Keratinocyte (primary cell): Measurements from ENCODE around the gene CPA3. TPM values are rescaled to one million over a fixed set of nuclear protein-coding genes. Genes with fewer than 3 reads are reported as not detected.

ENCODE experiments used
- DNase-seq: peaks from one replicate; pipeline ENCODE4 v3.0.0-alpha.2; 2011; ENCODE audit warnings: low read depth, missing footprints, low spot score
- FAIRE-seq: peaks from 2 replicates; lab custom pipeline; 2011; peaks lifted over from hg19 to GRCh38; lab: Jason Lieb, UNC
- H2AFZ ChIP-seq: 2 replicates; pipeline ENCODE4 v1.6.0; 2012; ENCODE audit warnings: low read length, control low read depth, inconsistent platforms; ENCODE audit not compliant: control insufficient read depth
- H3K27ac ChIP-seq: 2 replicates; pipeline ENCODE4 v1.5.1; 2011; ENCODE audit warnings: low read length; ENCODE audit not compliant: control insufficient read depth, insufficient read depth
- H3K27me3 ChIP-seq: 3 replicates; pipeline ENCODE4 v1.6.0; 2011; ENCODE audit warnings: low read length; ENCODE audit not compliant: control insufficient read depth, insufficient read depth; ENCODE audit errors: extremely low read depth
- H3K36me3 ChIP-seq, 2 experiments: 2 replicates in 1 of 2; 3 replicates in 1 of 2; pipeline ENCODE4 v1.5.1; 2011; ENCODE audit warnings: low read length in 2 of 2, mild to moderate bottlenecking in 1 of 2; ENCODE audit not compliant: control insufficient read depth in 2 of 2, insufficient read depth in 2 of 2; ENCODE audit errors: extremely low read depth in 1 of 2
- H3K4me1 ChIP-seq: 3 replicates; pipeline ENCODE4 v1.5.1; 2011; ENCODE audit warnings: low read length; ENCODE audit not compliant: control insufficient read depth, insufficient read depth; ENCODE audit errors: extremely low read depth
- H3K4me2 ChIP-seq: 3 replicates; pipeline ENCODE4 v1.6.0; 2011; ENCODE audit warnings: low read depth, low read length; ENCODE audit not compliant: control insufficient read depth, insufficient read depth; ENCODE audit errors: extremely low read depth
- H3K4me3 ChIP-seq, 3 experiments: fragments of 200-600 bp in 1 of 3; sonication (generic) in 1 of 3; 2 replicates in 2 of 3; 3 replicates in 1 of 3; pipeline ENCODE4 v1.5.1; 2011 to 2016; ENCODE audit warnings: low read length in 3 of 3, mild to moderate bottlenecking in 3 of 3, control low read depth in 2 of 3, inconsistent platforms in 1 of 3, low read depth in 1 of 3, mixed read lengths in 1 of 3, mixed run types in 1 of 3, moderate library complexity in 1 of 3; ENCODE audit not compliant: control insufficient read depth in 2 of 3, insufficient read depth in 2 of 3; ENCODE audit errors: extremely low read depth in 1 of 3
- H3K79me2 ChIP-seq: 2 replicates; pipeline ENCODE4 v1.6.0; 2012; ENCODE audit warnings: low read length; ENCODE audit not compliant: control insufficient read depth, insufficient read depth
- H3K9ac ChIP-seq: 3 replicates; pipeline ENCODE4 v1.6.0; 2011; ENCODE audit warnings: low read length; ENCODE audit not compliant: control insufficient read depth, insufficient read depth; ENCODE audit errors: extremely low read depth
- H3K9me1 ChIP-seq: 3 replicates; pipeline ENCODE4 v1.6.0; 2011; ENCODE audit warnings: low read length; ENCODE audit not compliant: control insufficient read depth, insufficient read depth; ENCODE audit errors: extremely low read depth
- H3K9me3 ChIP-seq: 2 replicates; pipeline ENCODE4 v1.5.1; 2012; ENCODE audit warnings: low read depth, low read length; ENCODE audit not compliant: control insufficient read depth
- H4K20me1 ChIP-seq: 3 replicates; pipeline ENCODE4 v1.6.0; 2011; ENCODE audit warnings: low read length; ENCODE audit not compliant: control insufficient read depth, insufficient read depth; ENCODE audit errors: extremely low read depth
- EZH2 ChIP-seq: IDR thresholded peaks from one replicate; pipeline ENCODE4 v1.6.1; 2012; ENCODE audit warnings: inconsistent platforms, mild to moderate bottlenecking, low read length, moderate library complexity
- dilution Hi-C: fragments of 300-500 bp; cut with MboI; formaldehyde crosslinking; loops from one replicate; pipeline ENCODE4 v1.7.0; 2020; ENCODE audit warnings: low sequenced_read_pairs; ENCODE audit not compliant: extremely low pct_ligation_motif_present
- polyA plus RNA-seq, 5 experiments: library from polyadenylated mRNA; depleted of rRNA in 3 of 5; stranded (reverse) in 3 of 5; stranded (forward) in 1 of 5; unstranded in 1 of 5; fragments of >200 nt; gene quantifications; 1 replicate in 1 of 5; 2 replicates in 3 of 5; 3 replicates in 1 of 5; pipeline versions ENCODE4 v1.2.1 to v1.2.3, GENCODE V29; 2011 to 2012; ENCODE audit warnings: missing spikeins in 2 of 5, low read depth in 1 of 5, low replicate concordance in 1 of 5
- TF ChIP-seq, protein P1 (sequence below), 3 experiments: IDR thresholded peaks in 1 of 3; conservative IDR thresholded peaks in 1 of 3; optimal IDR thresholded peaks in 1 of 3; 2 replicates in 2 of 3; 3 replicates in 1 of 3; pipeline versions ENCODE3 to v1.5.1; 2011; ENCODE audit warnings: low read length in 3 of 3, mild to moderate bottlenecking in 3 of 3, moderate library complexity in 2 of 3, control low read depth in 1 of 3, inconsistent platforms in 1 of 3; ENCODE audit not compliant: insufficient read depth in 2 of 3; ENCODE audit errors: extremely low read depth in 1 of 3

CPA3 gene
- polyA plus RNA-seq, 1 donor (not counting 4 experiments of a cell fraction or from before 2014, with no cell fraction given), result not detected

DNA sequence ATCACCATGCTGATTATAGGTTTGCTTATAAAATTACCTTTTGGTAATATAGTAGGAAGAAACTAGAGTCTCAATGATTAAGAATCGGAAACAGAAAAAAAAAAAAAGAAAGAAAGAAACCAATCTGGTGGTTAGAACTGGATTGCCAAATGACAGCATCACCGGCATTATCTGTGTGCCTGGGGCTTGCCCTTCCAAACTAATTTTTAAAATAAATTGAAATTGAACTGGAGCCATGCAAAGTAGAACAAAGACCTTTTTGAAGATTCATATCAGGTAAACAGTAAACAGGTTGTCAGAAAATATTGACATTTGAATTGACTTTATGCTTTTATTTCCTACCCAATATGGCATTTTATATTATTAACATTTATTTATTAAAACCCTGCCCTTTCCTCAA, 48.7 kb upstream of the CPA3 start:
- Histone ChIP-seq H2AFZ (no peak overlapping the region), H3K4me1 (no peaks in the 10 kb centered on the region), H3K27ac (no peak overlapping the region), H3K79me2 (no peaks in the 10 kb centered on the region), H4K20me1 (no peaks in the 10 kb centered on the region), H3K27me3 (no peaks in the 10 kb centered on the region), H3K4me3 (no peak overlapping the region), H3K9ac (no peak overlapping the region), H3K4me2 (no peak overlapping the region), H3K36me3 (no peaks in the 10 kb centered on the region), H3K9me3 (no peaks in the 10 kb centered on the region), H3K9me1 (no peaks in the 10 kb centered on the region)
- TF ChIP-seq EZH2, result no peak
- TF ChIP-seq, protein P1, sequence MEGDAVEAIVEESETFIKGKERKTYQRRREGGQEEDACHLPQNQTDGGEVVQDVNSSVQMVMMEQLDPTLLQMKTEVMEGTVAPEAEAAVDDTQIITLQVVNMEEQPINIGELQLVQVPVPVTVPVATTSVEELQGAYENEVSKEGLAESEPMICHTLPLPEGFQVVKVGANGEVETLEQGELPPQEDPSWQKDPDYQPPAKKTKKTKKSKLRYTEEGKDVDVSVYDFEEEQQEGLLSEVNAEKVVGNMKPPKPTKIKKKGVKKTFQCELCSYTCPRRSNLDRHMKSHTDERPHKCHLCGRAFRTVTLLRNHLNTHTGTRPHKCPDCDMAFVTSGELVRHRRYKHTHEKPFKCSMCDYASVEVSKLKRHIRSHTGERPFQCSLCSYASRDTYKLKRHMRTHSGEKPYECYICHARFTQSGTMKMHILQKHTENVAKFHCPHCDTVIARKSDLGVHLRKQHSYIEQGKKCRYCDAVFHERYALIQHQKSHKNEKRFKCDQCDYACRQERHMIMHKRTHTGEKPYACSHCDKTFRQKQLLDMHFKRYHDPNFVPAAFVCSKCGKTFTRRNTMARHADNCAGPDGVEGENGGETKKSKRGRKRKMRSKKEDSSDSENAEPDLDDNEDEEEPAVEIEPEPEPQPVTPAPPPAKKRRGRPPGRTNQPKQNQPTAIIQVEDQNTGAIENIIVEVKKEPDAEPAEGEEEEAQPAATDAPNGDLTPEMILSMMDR (optimal IDR thresholded peaks at IDR 0.05 in 1 of 3, IDR thresholded peaks at IDR 0.05 in 1 of 3, conservative IDR thresholded peaks at IDR 0.05 in 1 of 3; ENCODE audit: extremely low read depth in 1 of 3, insufficient read depth in 2 of 3, low read length in 3 of 3), result no peak
- FAIRE-seq (no peak), DNase-seq (no peak)
- dilution Hi-C loops, result no loop called here

DNA sequence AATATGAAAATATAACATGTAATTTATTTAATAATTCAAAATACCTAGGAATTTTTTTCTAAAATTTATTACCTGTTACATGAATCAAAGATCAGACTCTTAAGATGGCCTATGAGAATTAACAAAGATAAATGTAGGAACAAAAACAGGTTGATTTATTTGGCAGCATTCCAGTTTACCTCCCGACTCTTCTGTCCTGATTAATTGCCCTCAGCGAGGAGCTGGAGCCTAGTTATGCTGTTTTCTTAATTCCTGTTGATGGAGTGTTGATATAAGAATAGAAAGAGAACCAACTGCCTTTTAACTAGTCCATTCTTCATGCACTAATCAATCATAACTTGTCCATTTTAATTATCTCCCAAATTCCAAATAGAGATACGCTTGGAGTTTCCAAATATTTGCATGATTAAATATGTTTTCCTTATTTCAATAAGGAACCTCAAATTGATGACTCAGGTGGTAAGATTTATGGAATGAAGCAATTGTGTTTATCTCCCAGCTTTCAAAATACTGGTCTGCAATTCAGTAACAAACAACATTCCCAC, 48.0 kb upstream of the CPA3 start:
- H3K27me3 ChIP-seq, result no peaks in the 10 kb centered on the region
- H4K20me1 ChIP-seq, result no peaks in the 10 kb centered on the region
- no peak overlapping the region for H3K9ac ChIP-seq
- H3K79me2 ChIP-seq, result no peaks in the 10 kb centered on the region
- no peaks in the 10 kb centered on the region for H3K9me1 ChIP-seq
- no peak overlapping the region for H2AFZ ChIP-seq
- no peaks in the 10 kb centered on the region for H3K9me3 ChIP-seq
- H3K4me3 ChIP-seq, result no peak overlapping the region
- dilution Hi-C loops, result no loop called here
- H3K4me2 ChIP-seq, result no peak overlapping the region
- TF ChIP-seq EZH2, result no peak
- TF ChIP-seq, protein P1 (optimal IDR thresholded peaks at IDR 0.05 in 1 of 3, IDR thresholded peaks at IDR 0.05 in 1 of 3, conservative IDR thresholded peaks at IDR 0.05 in 1 of 3; ENCODE audit: extremely low read depth in 1 of 3, insufficient read depth in 2 of 3, low read length in 3 of 3), result no peak
- no peak for DNase-seq
- H3K4me1 ChIP-seq, result no peaks in the 10 kb centered on the region
- H3K36me3 ChIP-seq, result no peaks in the 10 kb centered on the region
- no peak overlapping the region for H3K27ac ChIP-seq
- FAIRE-seq, result no peak
